GM18511 (cell line): Measurements from ENCODE around the gene POLR3GL.
A peak's percentile ranks its signal among the peaks of the same experiment; 100 is the strongest.

ENCODE experiments used
- ATAC-seq: cut with Tn5 transposase; IDR thresholded peaks from one replicate; pipeline ENCODE4 v1.9.1; 2021; ENCODE audit warnings: mild to moderate bottlenecking, moderate library complexity; ENCODE audit not compliant: unreplicated experiment

POLR3GL gene

GRCh38 chr1:145972580-145972979 lies 8.1 kb downstream of the POLR3GL start:
- no peak for ATAC-seq

- no peak for ATAC-seq
Measured at GRCh38 chr1:145974721-145975120, 10.2 kb downstream of the POLR3GL start.

GRCh38 chr1:145975216-145975615 lies 10.7 kb downstream of the POLR3GL start:
- ATAC-seq: no peak

- no peak for ATAC-seq
Measured at GRCh38 chr1:145977016-145977415, 12.5 kb downstream of the POLR3GL start.

- no peak for ATAC-seq
Measured at GRCh38 chr1:145977486-145978470, 13.3 kb downstream of the POLR3GL start.

- ATAC-seq: no peak
Measured at GRCh38 chr1:145978471-145978853, 14.0 kb downstream of the POLR3GL start.

GRCh38 chr1:145978854-145979745 lies 14.6 kb downstream of the POLR3GL start:
- peak; percentile 92 for ATAC-seq

- ATAC-seq: peak; percentile 35
Measured at GRCh38 chr1:145979746-145980456, 15.4 kb downstream of the POLR3GL start.

- no peak for ATAC-seq
Measured at GRCh38 chr1:145980457-145980994, 16.0 kb downstream of the POLR3GL start.

- no peak for ATAC-seq
Measured at GRCh38 chr1:145982010-145982723, 17.7 kb downstream of the POLR3GL start.

GRCh38 chr1:145983206-145983675 lies 18.8 kb downstream of the POLR3GL start:
- ATAC-seq: no peak

- no peak for ATAC-seq
Measured at GRCh38 chr1:145983960-145984830, 19.7 kb downstream of the POLR3GL start.

GRCh38 chr1:145985129-145985501 lies 20.6 kb downstream of the POLR3GL start:
- ATAC-seq: no peak

- ATAC-seq: no peak
Measured at GRCh38 chr1:145985502-145986439, 21.3 kb downstream of the POLR3GL start.

GRCh38 chr1:145986551-145986950 lies 22.1 kb downstream of the POLR3GL start:
- no peak for ATAC-seq

- ATAC-seq: no peak
Measured at GRCh38 chr1:145987926-145988325, 23.4 kb downstream of the POLR3GL start.

GRCh38 chr1:145988773-145989172 lies 24.3 kb downstream of the POLR3GL start:
- no peak for ATAC-seq
